ENCODE results near the gene BRD1.

- no peak for TF ChIP-seq JUN (IDR thresholded peaks at IDR 0.05; ENCODE audit: borderline replicate concordance, low read depth, low read length)
- TF ChIP-seq JUN (CRISPR knock-in tag; IDR thresholded peaks at IDR 0.05; ENCODE audit: borderline replicate concordance), result no peak
- TF ChIP-seq TCF7L2 (IDR thresholded peaks at IDR 0.05; ENCODE audit: low read depth, low read length), result no peak
- no peak for TF ChIP-seq BACH1 (tag; IDR thresholded peaks at IDR 0.05)
- no peak for TF ChIP-seq CEBPZ (IDR thresholded peaks at IDR 0.05; ENCODE audit: borderline replicate concordance, low read depth, low read length)
- no peak for TF ChIP-seq POLR2G (IDR thresholded peaks at IDR 0.05; ENCODE audit: low read depth, low read length)
- TF ChIP-seq SRSF1 (IDR thresholded peaks at IDR 0.05; ENCODE audit: low read depth, low read length), result no peak
- TF ChIP-seq RBBP5 (IDR thresholded peaks at IDR 0.05; ENCODE audit: borderline replicate concordance, insufficient read depth, low read length, poor library complexity, severe bottlenecking), result no peak
Observed at GRCh38 chr22:49724030-49724892, 103.4 kb downstream of the BRD1 start.

Measured in K562 (cell line).